GM21723 (cell line): ENCODE results near the gene GPR39.

Source experiments
- ATAC-seq: cut with Tn5 transposase; IDR thresholded peaks from one replicate; pipeline ENCODE4 v1.9.1; 2021; ENCODE audit warnings: mild to moderate bottlenecking, moderate library complexity; ENCODE audit not compliant: unreplicated experiment

GPR39 gene

DNA sequence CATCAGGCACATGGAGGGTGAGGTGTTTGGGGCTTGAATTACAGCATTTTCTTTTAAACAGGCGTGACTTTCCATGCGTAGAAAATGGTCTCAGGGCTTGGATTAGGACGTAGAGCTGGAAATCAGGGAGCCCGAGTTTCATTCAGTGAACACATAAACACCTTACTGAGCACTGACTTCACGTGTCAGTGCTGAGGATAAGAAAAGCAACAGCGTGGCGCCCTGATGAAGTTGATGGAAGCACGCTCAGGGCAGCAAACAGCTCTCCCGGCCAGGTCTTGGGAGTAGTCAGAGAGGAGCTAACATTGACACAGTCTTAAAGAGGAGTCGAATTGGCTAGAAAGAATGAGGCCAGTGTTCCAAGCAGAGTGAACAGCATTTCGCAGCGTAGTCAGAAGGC lies 142.7 kb downstream of the GPR39 start:
- no peak for ATAC-seq

- ATAC-seq, result no peak
Observed at GRCh38 chr2:132559921-132560320, 143.3 kb downstream of the GPR39 start.

DNA sequence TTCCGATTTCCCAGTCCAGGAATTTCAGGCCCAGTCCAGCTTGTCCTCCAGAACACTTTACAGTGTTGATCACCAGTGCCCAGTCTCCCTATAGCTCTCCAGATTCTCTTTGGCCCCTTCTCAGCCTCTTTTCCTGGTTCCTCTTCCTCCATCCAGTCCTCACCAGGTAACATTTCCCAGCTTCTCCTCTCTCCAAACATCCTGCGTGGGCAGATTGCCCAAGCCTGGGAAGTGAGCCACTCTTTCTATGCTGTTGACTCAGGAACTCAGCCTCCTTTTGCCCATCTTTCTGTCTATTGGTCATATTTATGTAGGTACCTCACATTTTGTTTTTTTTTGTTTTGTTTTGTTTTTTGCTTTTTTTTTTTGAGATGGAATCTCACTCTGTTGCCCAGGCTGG lies 144.0 kb downstream of the GPR39 start:
- no peak for ATAC-seq

DNA sequence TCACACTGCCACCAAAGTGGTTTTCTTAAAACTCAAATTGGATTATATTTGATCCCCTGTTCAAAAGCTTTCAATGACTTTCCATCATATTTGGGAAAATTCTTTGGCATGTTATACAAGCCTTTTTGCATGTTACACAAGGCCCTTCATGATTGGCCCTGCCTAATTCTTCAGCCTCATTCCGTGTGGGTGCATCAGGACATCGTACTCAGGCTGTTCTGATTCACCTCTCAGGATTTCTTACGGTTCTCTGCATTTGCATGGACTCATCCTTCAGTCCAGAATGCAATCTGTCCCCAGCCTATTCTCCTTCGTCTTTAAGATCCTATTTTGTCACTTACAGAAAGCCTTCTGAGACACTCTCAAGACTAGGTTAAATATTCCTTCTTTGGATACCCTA lies 145.6 kb downstream of the GPR39 start:
- ATAC-seq, result no peak

DNA sequence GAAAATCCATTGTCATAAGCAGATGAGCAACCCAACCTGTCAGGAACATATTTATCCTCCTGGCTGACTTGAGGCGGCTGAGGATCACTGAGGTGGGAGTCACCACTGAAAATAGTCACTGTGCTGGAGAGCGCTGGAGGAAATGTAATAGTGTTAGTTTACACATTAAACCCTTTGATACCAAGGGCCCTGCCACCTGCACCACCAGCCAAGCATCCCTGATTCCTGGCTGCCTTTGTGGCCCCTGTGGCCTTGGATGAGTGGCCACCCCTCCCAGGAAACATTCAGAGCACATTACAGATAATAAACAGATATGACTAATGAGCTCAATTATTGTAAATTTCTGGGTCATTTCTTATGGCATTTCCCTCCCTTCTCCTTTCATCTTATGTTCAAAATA lies 147.5 kb downstream of the GPR39 start:
- no peak for ATAC-seq

DNA sequence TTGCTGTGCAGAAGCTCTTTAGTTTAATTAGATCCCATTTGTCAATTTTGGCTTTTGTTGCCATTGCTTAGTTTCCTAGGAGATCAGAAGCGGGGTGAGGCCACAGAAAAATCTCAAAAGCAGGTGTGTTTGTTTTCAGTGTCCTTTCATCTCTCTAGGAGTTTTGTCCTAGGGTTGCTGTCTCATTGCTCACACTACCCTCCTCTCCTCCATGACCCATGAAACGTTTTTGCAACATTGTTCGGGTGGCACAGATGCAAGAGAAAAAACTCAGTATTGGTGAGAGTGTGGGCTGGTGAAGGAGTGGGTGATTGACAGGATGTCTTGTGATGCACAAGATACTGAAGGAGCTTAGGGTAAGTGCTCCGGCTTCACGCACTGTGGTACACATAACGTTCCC lies 149.8 kb downstream of the GPR39 start:
- no peak for ATAC-seq

DNA sequence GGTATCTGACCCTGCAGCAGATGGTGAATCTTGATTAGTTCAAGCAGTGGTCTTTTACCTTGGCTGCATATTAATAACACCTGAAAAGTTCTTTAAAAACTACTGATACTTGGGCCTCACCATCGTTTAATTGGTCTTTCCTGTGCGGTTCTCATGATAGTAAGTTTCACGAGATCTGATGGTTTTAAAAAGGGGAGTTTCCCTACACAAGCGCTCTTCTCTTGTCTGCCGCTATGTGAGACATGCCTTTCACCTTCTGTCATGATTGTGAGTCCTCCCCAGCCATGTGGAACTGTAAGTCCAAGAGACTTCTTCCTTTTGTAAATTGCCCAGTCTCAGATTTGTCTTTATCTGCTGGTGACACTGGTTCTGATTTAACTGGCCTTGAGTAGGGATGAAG lies 151.1 kb downstream of the GPR39 start:
- ATAC-seq, result no peak

- ATAC-seq, result no peak
Observed at GRCh38 chr2:132568656-132569055, 152.1 kb downstream of the GPR39 start.

GRCh38 chr2:132573444-132574007 lies 156.9 kb downstream of the GPR39 start:
- ATAC-seq, result no peak

DNA sequence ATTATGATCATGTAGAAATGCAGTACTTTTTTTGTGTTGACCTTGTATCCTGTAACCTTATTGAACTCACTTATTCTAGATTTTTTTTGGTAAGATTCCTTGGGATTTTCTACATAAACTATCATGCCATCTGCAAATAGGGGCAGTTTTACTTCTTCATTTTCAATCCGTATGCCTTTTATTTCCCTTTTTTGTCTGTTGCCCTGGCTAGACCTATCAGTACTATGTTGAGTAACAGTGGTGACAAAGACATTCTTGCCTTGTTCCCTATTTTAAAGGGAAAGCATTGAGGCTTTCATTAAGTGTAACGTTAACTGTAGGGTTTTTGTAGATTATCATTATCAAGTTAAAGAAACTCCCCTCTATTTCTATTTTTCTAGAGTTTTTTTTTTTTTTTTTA lies 161.1 kb downstream of the GPR39 start:
- ATAC-seq, result no peak

DNA sequence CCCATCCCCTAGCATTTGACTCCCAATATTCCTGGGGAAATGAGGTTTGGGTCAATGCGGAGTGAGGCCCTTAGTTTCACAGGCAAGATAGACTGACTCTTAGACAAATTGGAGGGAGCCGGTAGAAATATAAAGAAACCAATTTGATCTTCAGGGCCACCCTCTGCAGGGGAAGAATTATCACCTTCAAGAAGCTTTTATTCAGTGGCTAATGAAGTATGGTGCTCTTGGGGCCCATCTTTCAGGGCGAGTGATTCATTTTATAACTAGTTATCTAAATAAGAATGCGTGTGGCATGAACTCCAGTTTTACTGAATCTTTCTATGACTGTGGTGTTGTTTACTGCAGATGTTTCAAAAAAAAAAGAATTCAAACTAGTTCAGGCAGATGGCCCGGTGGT lies 165.0 kb downstream of the GPR39 start:
- no peak for ATAC-seq

DNA sequence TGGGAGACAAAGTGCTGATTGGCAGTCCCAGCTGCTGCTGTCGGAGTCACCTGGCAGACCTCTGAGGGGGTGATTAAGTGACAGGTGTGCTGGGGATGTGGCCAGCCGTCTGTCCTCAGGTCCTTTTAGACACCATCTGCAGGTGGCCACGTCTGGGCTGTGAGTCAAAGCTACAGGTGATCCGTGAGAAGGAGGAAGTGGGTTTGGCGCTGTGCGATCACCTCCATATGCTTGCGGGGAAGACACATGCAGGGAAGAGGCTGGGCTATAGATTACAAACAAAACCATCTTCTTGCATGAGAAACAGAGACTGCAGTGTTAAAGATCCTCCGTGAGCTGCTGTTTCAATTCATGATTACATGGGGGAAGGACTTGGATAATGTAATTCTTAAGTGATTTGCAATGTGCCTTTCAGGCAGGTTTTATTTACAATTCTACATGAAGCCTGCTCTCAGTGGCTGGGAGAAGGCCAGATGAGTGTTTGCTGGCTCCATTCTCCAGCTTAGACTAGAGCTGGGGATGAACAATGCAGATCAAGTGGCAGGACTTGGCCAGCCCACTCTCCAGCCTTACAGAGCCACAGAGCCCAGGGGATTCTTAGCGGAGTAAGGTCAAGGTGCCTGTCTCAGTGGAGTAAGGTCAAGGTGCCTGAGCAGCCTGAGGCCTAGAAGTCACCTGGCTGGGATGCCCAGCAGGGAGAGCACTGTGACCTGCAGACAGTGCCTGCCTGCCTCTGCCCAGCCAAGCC lies 165.6 kb downstream of the GPR39 start:
- no peak for ATAC-seq

GRCh38 chr2:132583666-132584360 lies 167.2 kb downstream of the GPR39 start:
- no peak for ATAC-seq

DNA sequence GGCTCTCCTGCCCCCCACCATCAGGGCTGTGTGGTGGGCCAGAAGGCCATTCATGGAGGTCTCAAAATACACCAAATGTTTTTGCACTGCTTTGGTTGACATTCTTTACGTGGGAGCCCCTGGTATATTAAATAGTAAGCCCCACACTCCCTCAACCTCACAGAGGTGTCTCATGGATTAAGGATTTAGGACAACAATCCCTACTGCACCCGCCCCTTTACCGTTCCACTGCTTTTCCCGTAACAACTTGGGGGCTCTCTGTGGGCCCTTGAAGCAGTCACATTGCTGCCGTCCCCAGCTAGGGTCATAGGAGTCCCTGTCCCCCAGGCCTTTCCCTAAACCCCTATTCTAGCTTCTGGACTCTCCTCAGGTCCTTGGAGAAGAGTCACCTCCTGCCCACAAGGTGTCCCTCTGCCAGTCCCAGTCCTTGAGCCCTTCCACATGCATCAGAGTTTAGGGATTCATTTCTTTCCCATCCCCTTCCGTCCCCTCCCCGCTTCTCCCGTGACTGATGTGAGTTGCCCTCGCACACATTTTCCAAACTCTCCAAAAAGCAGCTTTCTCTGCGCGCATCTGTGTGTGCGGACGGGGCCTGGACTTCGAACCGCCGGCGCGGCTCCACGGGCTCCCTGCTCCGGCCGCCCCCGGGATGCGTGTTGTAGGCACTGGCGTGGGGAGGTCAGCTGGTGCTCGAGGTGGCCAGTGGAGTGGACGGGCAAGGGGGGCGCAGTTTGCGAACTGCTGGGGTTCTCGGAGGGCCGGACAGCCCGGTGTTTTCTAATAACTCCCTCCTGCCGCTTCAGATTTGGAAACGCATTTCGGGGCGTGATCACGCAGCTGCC lies 168.6 kb downstream of the GPR39 start:
- ATAC-seq, result no peak

DNA sequence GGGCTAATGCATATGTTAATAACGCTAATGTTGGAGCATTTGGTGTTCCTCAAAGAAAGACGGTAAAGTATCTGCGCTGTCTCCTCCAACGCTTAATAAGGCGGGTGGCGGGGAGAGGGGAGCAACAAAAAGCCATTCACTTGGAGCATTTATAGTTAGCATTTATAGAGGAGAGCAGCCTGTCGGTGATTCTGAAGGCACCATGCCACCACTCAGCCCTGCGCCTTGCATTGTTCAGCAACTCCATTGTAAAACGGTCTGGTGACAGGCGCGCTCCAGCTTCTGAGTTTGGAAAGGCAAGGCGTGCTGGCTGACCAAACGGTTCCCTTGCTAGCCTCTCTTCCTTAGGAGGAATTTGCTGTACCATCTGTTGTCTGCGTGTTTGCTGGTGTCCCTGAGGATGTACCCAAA lies 169.5 kb downstream of the GPR39 start:
- no peak for ATAC-seq

- ATAC-seq, result no peak
Observed at GRCh38 chr2:132586835-132587234, 170.2 kb downstream of the GPR39 start.

DNA sequence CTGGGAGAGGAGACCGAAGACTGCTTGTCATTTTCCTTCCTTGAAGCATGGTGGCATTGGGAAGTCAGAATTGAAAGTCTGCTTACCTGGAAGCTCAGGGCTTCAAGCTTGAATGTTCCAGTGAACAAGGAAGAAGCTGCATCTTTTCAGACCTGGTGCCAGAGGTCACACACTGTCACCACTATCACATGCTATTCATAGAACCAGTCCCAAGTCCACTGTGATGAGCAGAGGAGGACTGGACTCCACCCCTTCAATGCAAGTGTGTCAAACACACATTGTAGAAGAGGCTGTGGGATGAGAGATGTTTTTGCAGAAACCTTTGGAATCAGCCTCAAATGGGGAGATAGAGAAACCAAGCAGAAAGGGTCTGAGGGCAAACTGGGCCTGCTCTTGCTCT lies 172.0 kb downstream of the GPR39 start:
- ATAC-seq, result no peak

GRCh38 chr2:132589111-132589830 lies 172.7 kb downstream of the GPR39 start:
- no peak for ATAC-seq

GRCh38 chr2:132589966-132590365 lies 173.4 kb downstream of the GPR39 start:
- ATAC-seq, result no peak

DNA sequence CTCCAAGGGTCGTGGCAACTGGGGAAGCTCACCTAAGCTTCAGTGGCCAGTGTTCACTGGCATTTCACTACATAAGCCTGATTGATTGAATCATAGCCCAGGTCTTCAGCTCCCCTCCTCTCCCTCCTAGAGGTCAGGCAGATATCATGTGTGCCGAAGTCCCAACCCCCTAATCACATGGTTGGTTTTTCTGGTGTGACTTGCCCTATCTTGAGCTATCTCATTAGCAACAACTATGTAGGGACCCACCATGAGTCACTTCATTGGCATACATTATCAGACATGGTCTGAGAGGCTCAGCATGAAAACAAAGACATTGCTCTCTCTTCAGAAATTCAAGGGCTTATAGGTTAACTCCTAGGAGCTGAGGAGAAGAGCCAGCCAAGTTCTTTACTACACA lies 176.6 kb downstream of the GPR39 start:
- ATAC-seq, result no peak

- no peak for ATAC-seq
Observed at GRCh38 chr2:132595186-132595585, 178.6 kb downstream of the GPR39 start.
